ENCODE data around the gene DENND1C.
"Not testable (repeated sequence)": the region's sequence is repeated elsewhere in the genome, so short reads cannot be mapped to it uniquely, and the experiment has no call there.

DENND1C gene

GRCh38 chr19:6508028-6508771, 26.6 kb upstream of the DENND1C start:
- not testable (repeated sequence) for DNase-seq

- DNase-seq: no peak
These were observed 22.0 kb upstream of the DENND1C start for GRCh38 chr19:6503407-6504201.

- DNase-seq: no peak
These were observed 20.4 kb upstream of the DENND1C start, which contains the start of gene TUBB4A for GRCh38 chr19:6501740-6502648. TUBB4A (minus strand) TSS chr19:6502309; CDS start chr19:6502212, 97 bp downstream.

DNA sequence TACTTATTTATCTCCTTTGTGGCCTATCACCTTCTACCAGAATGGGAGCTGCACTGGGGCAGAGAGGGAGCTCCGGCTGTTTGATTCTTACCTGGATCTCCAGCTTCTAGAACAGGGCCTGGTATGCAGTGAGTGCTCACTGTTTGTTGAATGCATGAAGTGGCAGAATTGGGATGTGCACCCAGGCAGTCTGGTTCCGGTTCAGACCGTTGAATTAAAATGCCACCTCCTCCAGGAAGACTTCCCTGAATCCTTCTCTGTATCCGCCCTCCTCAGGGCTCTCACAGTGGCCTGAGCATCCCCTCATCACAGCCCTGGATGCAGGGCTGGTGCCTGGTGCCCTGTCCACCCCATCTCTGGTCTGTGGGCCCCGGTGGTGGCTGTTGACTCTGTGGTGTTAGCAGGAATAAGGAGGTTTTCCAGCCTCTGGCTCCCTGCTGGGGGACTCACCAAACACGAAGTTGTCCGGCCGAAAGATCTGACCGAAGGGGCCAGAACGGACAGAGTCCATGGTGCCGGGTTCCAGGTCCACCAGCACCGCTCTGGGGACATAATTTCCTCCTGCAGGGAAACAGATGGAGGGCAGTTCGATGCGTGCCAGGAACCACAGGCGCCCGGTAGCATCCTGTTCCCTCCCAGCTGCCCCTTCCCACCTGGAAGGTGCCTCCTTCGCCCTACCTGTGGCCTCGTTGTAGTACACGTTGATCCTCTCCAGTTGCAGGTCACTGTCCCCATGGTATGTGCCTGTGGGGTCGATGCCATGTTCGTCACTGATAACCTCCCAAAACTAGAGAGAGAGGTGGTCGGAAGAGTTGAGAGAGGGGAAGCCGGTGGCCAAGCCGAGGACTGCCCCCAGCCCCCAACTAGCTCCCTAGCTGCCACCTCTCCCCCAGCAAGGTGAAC, 19.5 kb upstream of the DENND1C start:
- DNase-seq: no peak

- no peak for DNase-seq
These were observed 17.6 kb upstream of the DENND1C start for GRCh38 chr19:6499052-6499790.

- no peak for DNase-seq
These were observed 16.9 kb upstream of the DENND1C start for GRCh38 chr19:6498294-6499036.

DNA sequence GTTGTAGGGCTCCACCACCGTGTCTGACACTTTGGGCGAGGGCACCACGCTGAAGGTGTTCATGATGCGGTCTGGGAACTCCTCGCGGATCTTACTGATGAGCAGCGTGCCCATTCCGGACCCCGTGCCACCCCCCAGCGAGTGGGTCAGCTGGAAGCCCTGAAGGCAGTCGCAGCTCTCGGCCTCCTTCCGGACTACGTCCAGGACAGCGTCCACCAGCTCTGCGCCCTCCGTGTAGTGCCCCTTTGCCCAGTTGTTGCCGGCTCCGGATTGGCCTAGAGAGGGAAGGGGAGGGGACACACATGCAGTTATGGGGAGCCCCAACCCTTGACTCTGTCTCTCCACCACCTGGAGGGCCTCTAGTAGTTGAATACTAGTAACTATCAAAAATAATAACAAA, 14.4 kb upstream of the DENND1C start:
- no peak for DNase-seq

- no peak for DNase-seq
These were observed 12.9 kb upstream of the DENND1C start for GRCh38 chr19:6494438-6495036.

- no peak for DNase-seq
These were observed 10.4 kb upstream of the DENND1C start for GRCh38 chr19:6491802-6492592.

- DNase-seq: no peak
These were observed 8.5 kb upstream of the DENND1C start for GRCh38 chr19:6490134-6490533.

GRCh38 chr19:6489278-6490061, 7.9 kb upstream of the DENND1C start:
- no peak for DNase-seq

DNA sequence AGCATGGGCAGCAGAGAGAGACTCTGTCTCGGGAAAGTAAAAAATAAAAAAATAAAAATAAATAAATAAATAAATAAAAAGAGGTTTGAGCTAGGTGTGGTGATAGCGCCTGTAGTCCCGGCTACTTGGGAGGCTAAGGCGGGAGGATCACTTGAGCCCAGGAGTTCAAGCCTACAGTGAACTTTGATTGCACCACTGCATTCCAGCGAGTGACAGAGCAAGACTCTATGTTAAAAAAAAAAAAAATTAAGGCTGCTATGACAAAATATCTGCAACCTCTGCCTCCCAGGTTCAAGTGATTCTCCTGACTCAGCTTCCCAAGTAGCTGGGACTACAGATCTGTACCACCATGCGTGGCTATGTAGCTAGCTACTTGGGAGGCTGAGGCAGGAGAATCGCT, 3.2 kb upstream of the DENND1C start:
- no peak for DNase-seq

- DNase-seq: no peak
These were observed 2.6 kb upstream of the DENND1C start for GRCh38 chr19:6484230-6484629.

DNA sequence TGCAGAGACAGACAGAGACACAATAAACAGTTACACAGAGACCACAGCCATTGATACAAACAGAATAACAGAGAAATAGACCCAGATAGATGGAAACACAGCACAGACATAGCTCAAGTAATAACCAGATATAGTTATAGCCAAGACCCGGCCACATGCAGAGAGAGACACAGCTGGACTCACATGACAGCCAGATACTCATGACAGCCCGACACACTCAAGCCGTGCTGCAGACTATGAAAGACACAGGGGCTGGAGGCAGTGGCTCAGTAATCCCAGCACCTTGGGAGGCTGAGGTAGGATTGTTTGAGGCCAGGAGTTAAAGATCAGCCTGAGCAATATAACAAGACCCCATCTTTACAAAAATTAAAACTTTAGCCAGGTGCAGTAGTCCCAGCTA, 1.6 kb upstream of the DENND1C start:
- DNase-seq: no peak

DNA sequence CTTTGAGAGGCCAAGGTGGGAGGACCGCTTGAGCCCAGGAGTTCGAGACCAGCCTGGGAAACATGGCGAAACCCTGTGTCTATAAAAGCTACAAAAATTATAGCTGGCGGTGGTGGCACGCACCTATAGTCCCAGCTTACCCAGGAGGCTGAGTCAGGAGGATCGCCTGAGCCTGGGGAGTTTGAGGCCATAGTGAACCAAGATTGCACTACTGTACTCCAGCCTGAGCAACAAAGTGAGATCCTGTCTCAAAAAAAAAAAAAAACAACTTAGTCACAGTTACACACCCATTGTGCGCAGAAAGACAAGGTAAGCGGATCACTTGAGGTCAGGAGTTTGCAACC, 728 bp upstream of the DENND1C start:
- DNase-seq: no peak

DNA sequence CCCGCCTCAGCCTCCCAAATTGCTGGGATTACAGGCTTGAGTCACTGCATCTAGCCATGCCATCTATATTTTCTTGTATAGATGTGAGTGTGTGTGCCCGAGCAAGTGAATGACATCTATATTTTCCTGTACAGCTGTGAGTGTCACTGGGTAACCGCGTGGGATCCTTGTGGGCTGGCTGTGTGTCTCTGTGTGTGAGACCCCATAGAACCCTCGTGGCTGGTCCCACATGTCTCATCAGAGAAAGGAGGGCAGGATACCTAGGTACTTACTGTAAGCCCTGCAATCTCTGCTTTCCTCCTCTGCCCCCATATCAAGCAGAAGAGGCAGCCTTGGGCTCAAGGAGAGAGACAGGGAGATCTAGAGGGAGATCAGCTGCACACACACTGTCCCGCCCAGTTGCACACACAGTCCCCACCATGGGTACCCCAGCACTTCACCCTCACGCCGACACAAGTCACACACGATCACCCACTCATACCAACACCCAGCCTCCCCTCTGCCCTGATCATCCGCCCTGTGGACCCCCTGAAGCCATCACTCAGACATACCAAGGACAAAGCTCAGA, 655 bp downstream of the DENND1C start:
- DNase-seq: no peak

GRCh38 chr19:6479836-6480398, 1.7 kb downstream of the DENND1C start:
- no peak for DNase-seq

GRCh38 chr19:6478815-6479214, 2.8 kb downstream of the DENND1C start:
- DNase-seq: no peak

Data from right forelimb (tissue), 1 donor.